GM12878 (cell line): ENCODE measurements around the gene TCF7. TPM values are rescaled to one million over a fixed set of nuclear protein-coding genes. Genes with fewer than 3 reads are reported as not detected.

ENCODE experiments used
- ASH2L ChIP-seq: fragments of 300-600, 200-600 bp; sonication (generic); IDR thresholded peaks from 2 replicates; pipeline ENCODE4 v1.6.1; 2017; ENCODE audit warnings: low read depth, mild to moderate bottlenecking, borderline replicate concordance
- CHD4 ChIP-seq: fragments of 200-600 bp; sonication (generic); IDR thresholded peaks from 2 replicates; pipeline ENCODE4 v1.6.1; 2016; ENCODE audit warnings: mild to moderate bottlenecking
- E2F8 ChIP-seq: fragments of 450-650 bp; IDR thresholded peaks from 2 replicates; pipeline ENCODE4 v1.6.1; 2018; ENCODE audit warnings: mild to moderate bottlenecking, low read depth, moderate library complexity; ENCODE audit not compliant: partially characterized antibody
- IKZF2 ChIP-seq, 2 experiments: fragments of 450-650 bp; IDR thresholded peaks; 2 replicates each; pipeline ENCODE4 v1.6.1; 2017; ENCODE audit warnings: mild to moderate bottlenecking in 2 of 2, moderate library complexity in 2 of 2
- IRF4 ChIP-seq: IDR thresholded peaks from 2 replicates; pipeline ENCODE4 v1.6.1; 2011; ENCODE audit warnings: low read depth, low read length
- IRF5 ChIP-seq: fragments of 450-650 bp; IDR thresholded peaks from 2 replicates; pipeline ENCODE4 v1.6.1; 2017; ENCODE audit warnings: borderline replicate concordance
- JUND ChIP-seq: IDR thresholded peaks from 2 replicates; pipeline ENCODE4 v1.6.1; 2012; ENCODE audit warnings: low read depth, mild to moderate bottlenecking, low read length, improper control_type of control experiment, moderate library complexity
- LARP7 ChIP-seq: fragments of 450-650 bp; IDR thresholded peaks from 2 replicates; pipeline ENCODE4 v1.6.1; 2017; ENCODE audit warnings: mild to moderate bottlenecking
- MYB ChIP-seq: fragments of 150-350 bp; IDR thresholded peaks from 2 replicates; pipeline ENCODE4 v1.6.1; 2014; ENCODE audit warnings: mild to moderate bottlenecking, low read depth, low read length, borderline replicate concordance
- MYC ChIP-seq: IDR thresholded peaks from 2 replicates; pipeline ENCODE4 v1.6.1; 2011; ENCODE audit warnings: mild to moderate bottlenecking, low read length, moderate library complexity, inconsistent platforms; ENCODE audit not compliant: insufficient read depth, insufficient replicate concordance, insufficient read length, severe bottlenecking
- NFIC ChIP-seq: IDR thresholded peaks from 2 replicates; pipeline ENCODE4 v1.6.1; 2012; ENCODE audit warnings: low read depth, mild to moderate bottlenecking, inconsistent platforms, low read length, moderate library complexity
- NKRF ChIP-seq: fragments of 450-650 bp; conservative IDR thresholded peaks from 2 replicates; pipeline ENCODE4 v1.6.1; 2017; ENCODE audit warnings: mild to moderate bottlenecking, moderate library complexity
- POU2F2 ChIP-seq: IDR thresholded peaks from 3 replicates; pipeline ENCODE4 v1.6.1; 2011; ENCODE audit warnings: low read depth, mild to moderate bottlenecking, low read length, borderline replicate concordance
- RCOR1 ChIP-seq: conservative IDR thresholded peaks from 2 replicates; pipeline ENCODE4 v1.6.1; 2012; ENCODE audit warnings: low read depth, low read length, improper control_type of control experiment
- SRF ChIP-seq, 2 experiments: IDR thresholded peaks; 2 replicates each; pipeline ENCODE4 v1.6.1; 2011; ENCODE audit warnings: low read depth in 2 of 2, low read length in 2 of 2, mild to moderate bottlenecking in 1 of 2, moderate library complexity in 1 of 2
- TAF1 ChIP-seq: IDR thresholded peaks from 2 replicates; pipeline ENCODE4 v1.6.1; 2011; ENCODE audit warnings: mild to moderate bottlenecking, low read depth, low read length, borderline replicate concordance
- ZNF592 ChIP-seq: fragments of 450-650 bp; IDR thresholded peaks from 2 replicates; pipeline ENCODE4 v1.6.1; 2017; ENCODE audit warnings: mild to moderate bottlenecking, moderate library complexity
- polyA plus RNA-seq, 11 experiments: library from polyadenylated mRNA; depleted of rRNA in 4 of 11; unstranded in 6 of 11; stranded (reverse) in 5 of 11; fragments of >200 nt; fragmentation: Nextera tagmentation in 4 of 11; fragmentation: Illumina TruSeq in 1 of 11; extraction: Ambion mirVana in 4 of 11; extraction: Trizol in 1 of 11; gene quantifications; 1 replicate in 1 of 11; 2 replicates in 10 of 11; pipeline versions ENCODE4 v1.2.1 to v1.2.3, GENCODE V29; 2011 to 2016; ENCODE audit warnings: inconsistent platforms in 2 of 11, missing spikeins in 2 of 11, low read depth in 1 of 11
- total RNA-seq, 4 experiments: library from RNA; depleted of rRNA in 3 of 4; stranded (reverse); fragments of >200 nt in 3 of 4; fragmentation: Illumina TruSeq in 1 of 4; extraction: Trizol in 1 of 4; gene quantifications; 2 replicates each; pipeline versions ENCODE4 v1.2.1 to v1.2.3, GENCODE V29; 2013 to 2021

The TCF7 gene
- total and polyA plus RNA-seq, 10 of the 15 experiments (the other 5 are each of a cell fraction or from before 2014, with no cell fraction given), result 10.0 to 60.2 (median 23.6) TPM

GRCh38 chr5:134138416-134139376 is 24.2 kb downstream of the TCF7 start (continued):
- TF ChIP-seq ZNF592, result peak; percentile 20; the same call in 1 of the 2 replicates
- peak; percentile 92 for TF ChIP-seq JUND
- TF ChIP-seq MYC, result no peak
- TF ChIP-seq MYB, result peak; percentile 46; the same call in 1 of the 2 replicates
- no peak for TF ChIP-seq RCOR1
- TF ChIP-seq POU2F2, result peak; percentile 82; the same call in 2 of the 3 replicates
- peak; percentile 99 for TF ChIP-seq IRF4
- no peak for TF ChIP-seq NFIC
- no peak for TF ChIP-seq CHD4
- no peak for TF ChIP-seq IRF5
- TF ChIP-seq SRF (IDR thresholded peaks at IDR 0.05; ENCODE audit: low read depth in 2 of 2, low read length in 2 of 2), result peak in 1 of 2 experiments; percentile 78; a peak in 1 of 4 replicates
- TF ChIP-seq ASH2L, result no peak
- TF ChIP-seq IKZF2 (IDR thresholded peaks at IDR 0.05), result peak; percentile 81 to 90
- no peak for TF ChIP-seq E2F8
- 0 out of 2 replicates have a peak, but pooled peaks have one; percentile 16 for TF ChIP-seq LARP7
- peak; percentile 26; the same call in 1 of the 2 replicates for TF ChIP-seq TAF1
- peak; percentile 27; the same call in 1 of the 2 replicates for TF ChIP-seq NKRF
